ENCODE measurements around the gene RAB3GAP2. TPM values are rescaled to one million over a fixed set of nuclear protein-coding genes. Genes with fewer than 3 reads are reported as not detected.
"Not testable (repeated sequence)": the region's sequence is repeated elsewhere in the genome, so short reads cannot be mapped to it uniquely, and the experiment has no call there.

RAB3GAP2 gene
- total RNA-seq, 1 donor from 2014 or later: 50.6 TPM

- no peak overlapping the region for H3K4me3 Mint-ChIP-seq
- H3K27me3 Mint-ChIP-seq (ENCODE audit: low read depth): no peaks in the 10 kb centered on the region
- peaks cover 31% of the 10 kb centered on the region for H3K36me3 Mint-ChIP-seq
- no peaks in the 10 kb centered on the region for H3K4me1 Mint-ChIP-seq
- DNase-seq (ENCODE audit: low spot score in 2 of 2, unreplicated experiment in 2 of 2): no peak
- no peak for TF ChIP-seq CTCF (IDR thresholded peaks at IDR 0.05; ENCODE audit: unreplicated experiment)
- H3K27ac Mint-ChIP-seq: no peak overlapping the region
- no peaks in the 10 kb centered on the region for H3K9me3 Mint-ChIP-seq
These were observed 113.2 kb downstream of the RAB3GAP2 start for GRCh38 chr1:220159041-220159440.

GRCh38 chr1:220158530-220158929 is 113.7 kb downstream of the RAB3GAP2 start:
- H3K9me3 Mint-ChIP-seq; H3K4me1 Mint-ChIP-seq; DNase-seq (ENCODE audit: low spot score in 2 of 2, unreplicated experiment in 2 of 2); H3K4me3 Mint-ChIP-seq; H3K27ac Mint-ChIP-seq; H3K27me3 Mint-ChIP-seq (ENCODE audit: low read depth): not testable (repeated sequence)
- peaks cover 34% of the 10 kb centered on the region for H3K36me3 Mint-ChIP-seq

- H3K4me3 Mint-ChIP-seq: no peak overlapping the region
- no peaks in the 10 kb centered on the region for H3K4me1 Mint-ChIP-seq
- no peak overlapping the region for H3K27ac Mint-ChIP-seq
- no peak for TF ChIP-seq CTCF (IDR thresholded peaks at IDR 0.05; ENCODE audit: unreplicated experiment)
- no peak for DNase-seq (ENCODE audit: low spot score in 2 of 2, unreplicated experiment in 2 of 2)
- no peaks in the 10 kb centered on the region for H3K9me3 Mint-ChIP-seq
- H3K27me3 Mint-ChIP-seq (ENCODE audit: low read depth): no peaks in the 10 kb centered on the region
- peaks cover 37% of the 10 kb centered on the region for H3K36me3 Mint-ChIP-seq
These were observed 114.5 kb downstream of the RAB3GAP2 start for GRCh38 chr1:220157738-220158137.

GRCh38 chr1:220156620-220157146 is 115.6 kb downstream of the RAB3GAP2 start:
- Mint-ChIP-seq H3K27me3 (ENCODE audit: low read depth) (no peaks in the 10 kb centered on the region), H3K36me3 (peaks cover 37% of the 10 kb centered on the region), H3K27ac (no peak overlapping the region), H3K9me3 (no peaks in the 10 kb centered on the region), H3K4me1 (no peaks in the 10 kb centered on the region), H3K4me3 (no peak overlapping the region)
- TF ChIP-seq CTCF (IDR thresholded peaks at IDR 0.05; ENCODE audit: unreplicated experiment): no peak
- no peak for DNase-seq (ENCODE audit: low spot score in 2 of 2, unreplicated experiment in 2 of 2)

GRCh38 chr1:220153147-220153546 is 119.1 kb downstream of the RAB3GAP2 start:
- no peaks in the 10 kb centered on the region for H3K27me3 Mint-ChIP-seq (ENCODE audit: low read depth)
- no peak overlapping the region for H3K27ac Mint-ChIP-seq
- peaks cover 27% of the 10 kb centered on the region for H3K36me3 Mint-ChIP-seq

GRCh38 chr1:220151454-220151853 is 120.8 kb downstream of the RAB3GAP2 start:
- Mint-ChIP-seq H3K27ac (peak overlapping the region; percentile 50), H3K4me3 (no peak overlapping the region), H3K9me3 (no peaks in the 10 kb centered on the region), H3K36me3 (peaks cover 26% of the 10 kb centered on the region), H3K4me1 (no peaks in the 10 kb centered on the region), H3K27me3 (ENCODE audit: low read depth) (no peaks in the 10 kb centered on the region)
- no peak for TF ChIP-seq CTCF (IDR thresholded peaks at IDR 0.05; ENCODE audit: unreplicated experiment)
- no peak for DNase-seq (ENCODE audit: low spot score in 2 of 2, unreplicated experiment in 2 of 2)

More at GRCh38 chr1:220153147-220153546, 119.1 kb downstream of the RAB3GAP2 start:
- Mint-ChIP-seq H3K4me3 (no peak overlapping the region), H3K9me3 (no peaks in the 10 kb centered on the region), H3K4me1 (no peaks in the 10 kb centered on the region)
- DNase-seq (ENCODE audit: low spot score in 2 of 2, unreplicated experiment in 2 of 2): no peak
- no peak for TF ChIP-seq CTCF (IDR thresholded peaks at IDR 0.05; ENCODE audit: unreplicated experiment)

All from mesothelial cell of epicardium (in vitro differentiated cells).